HCT116 (cell line): ENCODE data around the gene NRP1. TPM values are rescaled to one million over a fixed set of nuclear protein-coding genes. Genes with fewer than 3 reads are reported as not detected.

Experiments
- ATAC-seq: fragments of 200-7000 bp; cut with Tn5 transposase; 2 replicates; pipeline ENCODE4 v1.9.1; 2020; ENCODE audit warnings: mild to moderate bottlenecking, moderate library complexity
- BruUV-seq: library from RNA; stranded (reverse); fragments of 400-500 nt; replicated peaks from 2 replicates; lab custom pipeline; 2021; lab: Mats Ljungman, UMichigan
- CTCF ChIA-PET: fragments of 300-600 bp; sonication (Branson Sonifier 250); formaldehyde crosslinking; loops from one replicate; lab custom pipeline; 2021; ENCODE audit warnings: antibody characterized with exemption; lab: Charles Lee
- POLR2A ChIA-PET: fragments of 300-600, 350-600 bp; sonication (Branson Sonifier 250); formaldehyde crosslinking; loops from one replicate; lab custom pipeline; 2021; ENCODE audit warnings: antibody characterized with exemption; lab: Charles Lee
- RAD21 ChIA-PET, 2 experiments: fragments of 300-600 bp; sonication (Branson Sonifier 250); formaldehyde crosslinking; loops; one replicate each; lab custom pipeline; 2023; ENCODE audit warnings: low total read pairs in 2 of 2; ENCODE audit not compliant: uncharacterized antibody in 2 of 2, unreplicated experiment in 2 of 2, low non-redundant PET in 1 of 2; lab: Charles Lee
- DNase-seq: peaks from one replicate; pipeline ENCODE4 v3.0.0-alpha.2; 2010; ENCODE audit warnings: low read depth, low spot score
- H2AFZ ChIP-seq: fragments of 200-600 bp; shearing (Covaris generic), sonication (generic); 2 replicates; pipeline ENCODE4 v1.6.1; 2017; ENCODE audit warnings: low read depth, mixed run types, mixed read lengths, antibody characterized with exemption, low read length; ENCODE audit not compliant: poor library complexity, severe bottlenecking
- H3K27ac ChIP-seq: 2 replicates; pipeline ENCODE4 v1.5.1; 2012; ENCODE audit warnings: low read depth, low read length
- H3K27me3 ChIP-seq: fragments of 200-600 bp; sonication (generic); 2 replicates; pipeline ENCODE4 v1.6.1; 2016; ENCODE audit warnings: mixed run types, low read length, mixed read lengths; ENCODE audit not compliant: insufficient read depth
- H3K36me3 ChIP-seq, 2 experiments: fragments of 200-500 bp in 1 of 2; fragments of 200-600 bp in 1 of 2; sonication (Bioruptor generic) in 1 of 2; sonication (generic) in 1 of 2; 2 replicates each; pipeline versions ENCODE4 v1.5.1 to v1.6.1; 2014 to 2016; ENCODE audit warnings: low read length in 2 of 2, inconsistent platforms in 1 of 2, mixed read lengths in 1 of 2, mixed run types in 1 of 2; ENCODE audit not compliant: insufficient read depth in 2 of 2, control insufficient read depth in 1 of 2
- H3K4me1 ChIP-seq, 2 experiments: fragments of 200-600 bp in 1 of 2; sonication (generic) in 1 of 2; 2 replicates each; pipeline versions ENCODE4 v1.5.1 to v1.6.1; 2012 to 2017; ENCODE audit warnings: low read length in 2 of 2, inconsistent platforms in 1 of 2, mild to moderate bottlenecking in 1 of 2, mixed read lengths in 1 of 2, mixed run types in 1 of 2, moderate library complexity in 1 of 2; ENCODE audit not compliant: insufficient read depth in 2 of 2, control insufficient read depth in 1 of 2
- H3K4me2 ChIP-seq: fragments of 200-600 bp; sonication (generic); 2 replicates; pipeline ENCODE4 v1.6.1; 2017; ENCODE audit warnings: mixed run types, low read length, mixed read lengths
- H3K4me3 ChIP-seq, 2 experiments: fragments of 200-600 bp in 1 of 2; sonication (generic) in 1 of 2; replicated peaks in 1 of 2; 2 replicates each; pipeline ENCODE4 v1.5.1; 2011 to 2016; ENCODE audit warnings: low read length in 2 of 2, control low read depth in 1 of 2, low read depth in 1 of 2, mild to moderate bottlenecking in 1 of 2, mixed read lengths in 1 of 2, mixed run types in 1 of 2
- H3K79me2 ChIP-seq: fragments of 200-600 bp; sonication (generic); 2 replicates; pipeline ENCODE4 v1.6.1; 2017; ENCODE audit warnings: mild to moderate bottlenecking, mixed run types, low read length, moderate library complexity, mixed read lengths; ENCODE audit not compliant: insufficient read depth
- H3K9ac ChIP-seq: fragments of 200-600 bp; sonication (generic); 2 replicates; pipeline ENCODE4 v1.6.1; 2016; ENCODE audit warnings: low read length, mixed read lengths
- H3K9me2 ChIP-seq: fragments of 200-600 bp; sonication (generic), shearing (Covaris generic); 2 replicates; pipeline ENCODE4 v1.6.1; 2017; ENCODE audit warnings: mixed run types, mild to moderate bottlenecking, moderate library complexity; ENCODE audit not compliant: insufficient read depth
- H3K9me3 ChIP-seq, 2 experiments: fragments of 200-500 bp in 1 of 2; fragments of 200-600 bp in 1 of 2; sonication (Bioruptor generic) in 1 of 2; sonication (generic) in 1 of 2; 2 replicates each; pipeline ENCODE4 v1.6.1; 2014 to 2017; ENCODE audit warnings: low read length in 2 of 2, mixed read lengths in 2 of 2, inconsistent platforms in 1 of 2, low read depth in 1 of 2, mild to moderate bottlenecking in 1 of 2, mixed run types in 1 of 2, moderate library complexity in 1 of 2; ENCODE audit not compliant: control insufficient read depth in 1 of 2, insufficient read depth in 1 of 2
- H4K20me1 ChIP-seq: fragments of 200-600 bp; sonication (generic), shearing (Covaris generic); 2 replicates; pipeline ENCODE4 v1.6.1; 2017; ENCODE audit warnings: mixed run types, mild to moderate bottlenecking, moderate library complexity; ENCODE audit not compliant: insufficient read depth
- CBX3 ChIP-seq: IDR thresholded peaks from 2 replicates; pipeline ENCODE4 v1.6.1; 2012; ENCODE audit warnings: low read depth
- CEBPB ChIP-seq: IDR thresholded peaks from 2 replicates; pipeline ENCODE4 v1.6.1; 2012; ENCODE audit warnings: low read depth
- ELF1 ChIP-seq: IDR thresholded peaks from 2 replicates; pipeline ENCODE4 v1.6.1; 2012; ENCODE audit warnings: low read depth, borderline replicate concordance
- EZH2 ChIP-seq: fragments of 200-600 bp; sonication (generic); IDR thresholded peaks from 2 replicates; pipeline ENCODE4 v1.6.1; 2017; ENCODE audit warnings: antibody characterized with exemption, mixed run types
- POLR2AphosphoS5 ChIP-seq: IDR thresholded peaks from 2 replicates; pipeline ENCODE4 v1.6.1; 2011; ENCODE audit warnings: mild to moderate bottlenecking, low read depth, low read length, moderate library complexity
- SIN3A ChIP-seq: IDR thresholded peaks from 2 replicates; pipeline ENCODE4 v1.6.1; 2012; ENCODE audit warnings: low read depth
- SP1 ChIP-seq: IDR thresholded peaks from 2 replicates; pipeline ENCODE4 v1.6.1; 2012; ENCODE audit warnings: low read depth
- TCF7L2 ChIP-seq: IDR thresholded peaks from 2 replicates; pipeline ENCODE4 v1.7.0; 2011; ENCODE audit warnings: borderline replicate concordance, inconsistent platforms; ENCODE audit not compliant: insufficient read depth, insufficient read length; ENCODE audit errors: extremely low read depth
- ZFX ChIP-seq: fragments of 450-650 bp; IDR thresholded peaks from 2 replicates; pipeline ENCODE4 v1.6.1; 2017
- ZNF274 ChIP-seq: fragments of 200-500 bp; sonication (Bioruptor generic); IDR thresholded peaks from 2 replicates; pipeline ENCODE4 v1.6.1; 2014; ENCODE audit warnings: mild to moderate bottlenecking, low read depth, low read length, inconsistent platforms
- intact Hi-C: fragments of 100-400 bp; cut with micrococcal nuclease; formaldehyde crosslinking; loops from 2 replicates; pipeline ENCODE4 v1.10.0; 2022
- total RNA-seq: library from RNA; stranded (reverse); gene quantifications from one replicate; pipeline ENCODE4 v1.2.1, GENCODE V29; 2021; ENCODE audit not compliant: unreplicated experiment
- TF ChIP-seq, protein P1 (sequence below): IDR thresholded peaks from 2 replicates; pipeline ENCODE4 v1.6.1; 2012; ENCODE audit warnings: low read depth
- TF ChIP-seq, protein P2 (sequence below): IDR thresholded peaks from 2 replicates; pipeline ENCODE4 v1.6.1; 2011; ENCODE audit warnings: mild to moderate bottlenecking, low read length, moderate library complexity; ENCODE audit not compliant: insufficient replicate concordance; ENCODE audit errors: extremely low read depth

Gene NRP1
- total RNA-seq, 1 experiment from 2014 or later = 3.8 TPM

DNA sequence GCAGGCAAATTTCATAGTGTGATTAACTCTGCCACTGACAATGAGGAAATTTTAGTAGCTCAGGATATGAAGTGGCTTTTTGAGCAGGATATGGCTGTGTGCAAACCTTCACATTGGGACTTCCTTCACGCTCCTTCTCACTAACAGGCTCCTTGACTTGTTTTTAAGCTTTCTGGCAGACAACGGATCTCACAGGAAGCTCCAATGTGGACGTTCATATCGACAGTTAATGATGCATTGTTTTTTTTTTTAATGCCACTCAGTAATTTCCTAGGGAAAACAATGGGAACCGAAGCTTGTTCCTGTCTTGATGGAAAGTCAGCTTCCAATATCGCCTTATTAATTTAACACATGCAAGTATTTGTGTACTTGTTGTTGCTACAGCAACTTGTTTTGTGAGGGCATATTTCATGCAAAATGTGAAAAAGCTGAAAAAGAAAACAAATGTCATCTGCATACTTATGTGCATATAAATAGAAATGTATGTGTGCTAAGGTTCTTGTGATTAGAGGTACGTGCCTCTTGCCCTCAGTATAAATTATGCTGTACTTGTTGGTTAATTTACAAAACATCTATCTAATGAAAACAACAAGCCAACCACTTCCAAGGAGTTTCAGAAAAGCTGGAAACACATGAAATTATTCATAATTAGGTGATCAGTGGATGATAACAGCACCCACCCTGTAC, 84.7 kb downstream of the NRP1 start:
- no peak for TF ChIP-seq ZFX
- TF ChIP-seq, protein P1, sequence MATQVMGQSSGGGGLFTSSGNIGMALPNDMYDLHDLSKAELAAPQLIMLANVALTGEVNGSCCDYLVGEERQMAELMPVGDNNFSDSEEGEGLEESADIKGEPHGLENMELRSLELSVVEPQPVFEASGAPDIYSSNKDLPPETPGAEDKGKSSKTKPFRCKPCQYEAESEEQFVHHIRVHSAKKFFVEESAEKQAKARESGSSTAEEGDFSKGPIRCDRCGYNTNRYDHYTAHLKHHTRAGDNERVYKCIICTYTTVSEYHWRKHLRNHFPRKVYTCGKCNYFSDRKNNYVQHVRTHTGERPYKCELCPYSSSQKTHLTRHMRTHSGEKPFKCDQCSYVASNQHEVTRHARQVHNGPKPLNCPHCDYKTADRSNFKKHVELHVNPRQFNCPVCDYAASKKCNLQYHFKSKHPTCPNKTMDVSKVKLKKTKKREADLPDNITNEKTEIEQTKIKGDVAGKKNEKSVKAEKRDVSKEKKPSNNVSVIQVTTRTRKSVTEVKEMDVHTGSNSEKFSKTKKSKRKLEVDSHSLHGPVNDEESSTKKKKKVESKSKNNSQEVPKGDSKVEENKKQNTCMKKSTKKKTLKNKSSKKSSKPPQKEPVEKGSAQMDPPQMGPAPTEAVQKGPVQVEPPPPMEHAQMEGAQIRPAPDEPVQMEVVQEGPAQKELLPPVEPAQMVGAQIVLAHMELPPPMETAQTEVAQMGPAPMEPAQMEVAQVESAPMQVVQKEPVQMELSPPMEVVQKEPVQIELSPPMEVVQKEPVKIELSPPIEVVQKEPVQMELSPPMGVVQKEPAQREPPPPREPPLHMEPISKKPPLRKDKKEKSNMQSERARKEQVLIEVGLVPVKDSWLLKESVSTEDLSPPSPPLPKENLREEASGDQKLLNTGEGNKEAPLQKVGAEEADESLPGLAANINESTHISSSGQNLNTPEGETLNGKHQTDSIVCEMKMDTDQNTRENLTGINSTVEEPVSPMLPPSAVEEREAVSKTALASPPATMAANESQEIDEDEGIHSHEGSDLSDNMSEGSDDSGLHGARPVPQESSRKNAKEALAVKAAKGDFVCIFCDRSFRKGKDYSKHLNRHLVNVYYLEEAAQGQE = no peak
- no peak for TF ChIP-seq TCF7L2
- TF ChIP-seq CEBPB = no peak
- no peak for TF ChIP-seq EZH2
- no peak for TF ChIP-seq ZNF274
- TF ChIP-seq, protein P2, sequence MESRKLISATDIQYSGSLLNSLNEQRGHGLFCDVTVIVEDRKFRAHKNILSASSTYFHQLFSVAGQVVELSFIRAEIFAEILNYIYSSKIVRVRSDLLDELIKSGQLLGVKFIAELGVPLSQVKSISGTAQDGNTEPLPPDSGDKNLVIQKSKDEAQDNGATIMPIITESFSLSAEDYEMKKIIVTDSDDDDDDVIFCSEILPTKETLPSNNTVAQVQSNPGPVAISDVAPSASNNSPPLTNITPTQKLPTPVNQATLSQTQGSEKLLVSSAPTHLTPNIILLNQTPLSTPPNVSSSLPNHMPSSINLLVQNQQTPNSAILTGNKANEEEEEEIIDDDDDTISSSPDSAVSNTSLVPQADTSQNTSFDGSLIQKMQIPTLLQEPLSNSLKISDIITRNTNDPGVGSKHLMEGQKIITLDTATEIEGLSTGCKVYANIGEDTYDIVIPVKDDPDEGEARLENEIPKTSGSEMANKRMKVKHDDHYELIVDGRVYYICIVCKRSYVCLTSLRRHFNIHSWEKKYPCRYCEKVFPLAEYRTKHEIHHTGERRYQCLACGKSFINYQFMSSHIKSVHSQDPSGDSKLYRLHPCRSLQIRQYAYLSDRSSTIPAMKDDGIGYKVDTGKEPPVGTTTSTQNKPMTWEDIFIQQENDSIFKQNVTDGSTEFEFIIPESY = no peak
- no peak for TF ChIP-seq SIN3A
- TF ChIP-seq POLR2AphosphoS5 = no peak
- TF ChIP-seq ELF1 = no peak
- no peak for TF ChIP-seq CBX3
- no peak for TF ChIP-seq SP1
- H3K36me3 ChIP-seq = no peaks in the 10 kb centered on the region
- peaks cover 0 to 12% of the 10 kb centered on the region in 2 experiments; a peak in 2 of 4 replicates for H3K4me1 ChIP-seq
- no peaks in the 10 kb centered on the region for H4K20me1 ChIP-seq
- ChIA-PET POLR2A (no interaction called here), CTCF (no interaction called here), RAD21 (no interaction called here)
- intact Hi-C loops = no loop called here
- no peak overlapping the region for H2AFZ ChIP-seq
- H3K27ac ChIP-seq = no peak overlapping the region
- H3K4me2 ChIP-seq = no peak overlapping the region
- H3K9me3 ChIP-seq = no peaks in the 10 kb centered on the region
- DNase-seq (no peak), ATAC-seq (no peak)
- H3K9me2 ChIP-seq = no peaks in the 10 kb centered on the region
- H3K4me3 ChIP-seq = no peak overlapping the region
- no peak overlapping the region for H3K9ac ChIP-seq
- no peaks in the 10 kb centered on the region for H3K79me2 ChIP-seq
- no TSS peak for BruUV-seq
- no peaks in the 10 kb centered on the region for H3K27me3 ChIP-seq
